Epithelial cell of proximal tubule (primary cell): ENCODE results near the gene N4BP3. TPM values are rescaled to one million over a fixed set of nuclear protein-coding genes. Genes with fewer than 3 reads are reported as not detected.

ENCODE experiments used
- DNase-seq: peaks from one replicate; pipeline ENCODE4 v3.0.0-alpha.2; 2011; ENCODE audit warnings: low read depth
- H3K4me3 ChIP-seq: 2 replicates; pipeline ENCODE4 v1.5.1; 2011; ENCODE audit warnings: low read depth, mild to moderate bottlenecking, low read length
- total RNA-seq: library from RNA; depleted of rRNA; stranded (reverse); fragments of >200 nt; gene quantifications from 2 replicates; pipeline ENCODE4 v1.2.3, GENCODE V29; 2015
- TF ChIP-seq, protein P1 (sequence below): conservative IDR thresholded peaks from 2 replicates; pipeline ENCODE4 v1.5.1; 2012; ENCODE audit warnings: low read depth, mild to moderate bottlenecking, low read length

The N4BP3 gene
- total RNA-seq, 1 donor from 2014 or later = 3.1 TPM

DNA sequence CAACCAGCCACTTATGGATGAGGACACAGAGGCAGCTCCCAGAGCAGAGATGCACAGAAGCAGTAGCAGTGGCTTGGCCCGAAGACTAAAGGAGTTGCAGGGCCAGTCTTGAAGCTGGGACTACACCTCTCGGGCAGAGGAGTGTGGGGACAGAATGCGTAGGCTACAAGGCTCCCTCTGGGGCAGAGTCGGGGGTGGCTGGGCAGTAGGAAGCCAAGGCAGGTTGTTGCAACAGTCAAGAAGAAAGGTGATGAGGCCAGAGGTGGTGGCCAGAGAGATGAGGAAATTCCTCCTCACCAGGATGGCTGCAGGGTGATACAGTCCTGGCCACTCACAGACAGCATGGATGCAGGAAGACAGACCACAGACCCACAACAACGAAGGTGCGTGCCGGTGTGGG is 4.9 kb upstream of the N4BP3 start:
- TF ChIP-seq, protein P1, sequence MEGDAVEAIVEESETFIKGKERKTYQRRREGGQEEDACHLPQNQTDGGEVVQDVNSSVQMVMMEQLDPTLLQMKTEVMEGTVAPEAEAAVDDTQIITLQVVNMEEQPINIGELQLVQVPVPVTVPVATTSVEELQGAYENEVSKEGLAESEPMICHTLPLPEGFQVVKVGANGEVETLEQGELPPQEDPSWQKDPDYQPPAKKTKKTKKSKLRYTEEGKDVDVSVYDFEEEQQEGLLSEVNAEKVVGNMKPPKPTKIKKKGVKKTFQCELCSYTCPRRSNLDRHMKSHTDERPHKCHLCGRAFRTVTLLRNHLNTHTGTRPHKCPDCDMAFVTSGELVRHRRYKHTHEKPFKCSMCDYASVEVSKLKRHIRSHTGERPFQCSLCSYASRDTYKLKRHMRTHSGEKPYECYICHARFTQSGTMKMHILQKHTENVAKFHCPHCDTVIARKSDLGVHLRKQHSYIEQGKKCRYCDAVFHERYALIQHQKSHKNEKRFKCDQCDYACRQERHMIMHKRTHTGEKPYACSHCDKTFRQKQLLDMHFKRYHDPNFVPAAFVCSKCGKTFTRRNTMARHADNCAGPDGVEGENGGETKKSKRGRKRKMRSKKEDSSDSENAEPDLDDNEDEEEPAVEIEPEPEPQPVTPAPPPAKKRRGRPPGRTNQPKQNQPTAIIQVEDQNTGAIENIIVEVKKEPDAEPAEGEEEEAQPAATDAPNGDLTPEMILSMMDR = no peak
- DNase-seq = no peak
- H3K4me3 ChIP-seq = no peak overlapping the region

DNA sequence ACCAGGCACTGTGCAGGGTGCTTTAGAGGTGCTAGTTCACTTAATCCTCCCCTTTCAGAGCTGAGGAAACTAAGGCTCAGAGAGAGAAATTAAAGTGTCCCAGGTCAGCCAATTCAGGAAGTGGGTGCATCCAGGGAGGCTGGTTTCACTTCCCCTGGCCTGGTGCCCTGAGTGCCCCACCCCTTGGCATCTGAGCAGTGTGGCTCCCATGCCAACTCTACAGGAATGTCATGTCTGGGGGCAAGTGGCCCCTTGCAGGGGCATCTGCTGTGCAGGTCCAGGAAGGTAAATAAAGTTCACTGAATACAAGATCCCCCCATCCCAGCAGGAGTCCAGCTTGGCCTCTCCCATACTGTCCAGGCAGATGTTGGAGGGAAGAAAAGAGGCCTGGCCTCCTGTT is 4.4 kb upstream of the N4BP3 start:
- H3K4me3 ChIP-seq = no peak overlapping the region
- TF ChIP-seq, protein P1 = no peak
- no peak for DNase-seq

DNA sequence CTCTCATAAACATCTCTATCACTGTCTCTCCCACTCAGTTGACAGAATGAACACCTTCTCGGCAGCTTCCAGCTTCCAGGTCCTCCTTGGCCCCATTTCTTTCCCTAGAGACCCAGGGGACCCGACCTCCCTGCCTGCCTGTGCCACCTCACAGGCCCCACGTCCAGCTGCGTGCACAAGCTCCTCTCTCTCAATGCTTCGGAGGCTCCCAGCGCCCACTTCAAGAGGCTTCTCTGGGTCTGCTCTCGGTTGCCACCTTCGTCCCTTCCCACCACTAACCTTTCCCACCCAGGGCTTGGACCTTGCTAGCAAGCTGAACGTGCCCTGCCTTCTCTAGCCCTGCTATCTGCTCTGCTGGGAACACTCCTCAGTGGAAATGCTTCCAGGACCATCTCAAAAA is 2.8 kb upstream of the N4BP3 start:
- no peak overlapping the region for H3K4me3 ChIP-seq
- no peak for DNase-seq
- TF ChIP-seq, protein P1 = no peak

DNA sequence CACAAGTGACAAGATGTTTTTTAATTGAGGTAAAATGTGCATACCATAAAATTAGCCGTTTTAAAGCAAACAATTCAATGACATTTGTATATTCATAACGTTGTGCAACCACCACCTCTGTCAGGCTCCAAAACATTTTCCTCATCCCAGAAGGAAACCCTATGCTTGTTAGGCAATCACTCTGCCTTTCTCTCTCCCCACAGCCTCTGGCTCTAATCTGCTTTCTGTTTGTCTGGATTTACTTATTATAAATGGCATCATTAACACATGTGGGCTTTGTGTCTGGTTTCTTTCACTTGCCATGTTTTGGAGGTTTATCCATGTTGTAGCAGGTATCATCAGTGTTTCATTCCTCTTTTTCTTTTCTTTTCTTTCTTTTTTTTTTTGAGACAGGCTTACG is 1.4 kb upstream of the N4BP3 start:
- TF ChIP-seq, protein P1 = no peak
- no peak overlapping the region for H3K4me3 ChIP-seq
- no peak for DNase-seq

DNA sequence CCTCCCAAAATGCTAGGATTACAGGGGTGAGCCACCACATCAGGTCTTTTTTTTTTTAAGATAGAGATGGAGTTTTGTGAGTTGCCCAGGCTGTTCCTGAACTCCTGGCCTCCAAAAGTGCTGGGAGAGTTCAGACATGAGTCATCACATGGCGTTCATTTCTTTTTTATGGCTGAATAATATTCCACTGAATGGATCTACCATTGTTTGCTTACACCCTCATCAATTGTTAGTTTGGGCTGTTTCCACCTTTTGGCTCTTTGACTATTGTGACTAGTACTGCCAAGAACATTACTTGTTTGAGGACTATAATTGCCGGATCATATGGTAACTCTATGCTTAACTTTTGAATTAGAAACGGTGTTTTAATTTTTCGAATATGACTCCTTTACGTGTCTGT is 787 bp upstream of the N4BP3 start:
- TF ChIP-seq, protein P1 = no peak
- DNase-seq = no peak
- H3K4me3 ChIP-seq = no peak overlapping the region

DNA sequence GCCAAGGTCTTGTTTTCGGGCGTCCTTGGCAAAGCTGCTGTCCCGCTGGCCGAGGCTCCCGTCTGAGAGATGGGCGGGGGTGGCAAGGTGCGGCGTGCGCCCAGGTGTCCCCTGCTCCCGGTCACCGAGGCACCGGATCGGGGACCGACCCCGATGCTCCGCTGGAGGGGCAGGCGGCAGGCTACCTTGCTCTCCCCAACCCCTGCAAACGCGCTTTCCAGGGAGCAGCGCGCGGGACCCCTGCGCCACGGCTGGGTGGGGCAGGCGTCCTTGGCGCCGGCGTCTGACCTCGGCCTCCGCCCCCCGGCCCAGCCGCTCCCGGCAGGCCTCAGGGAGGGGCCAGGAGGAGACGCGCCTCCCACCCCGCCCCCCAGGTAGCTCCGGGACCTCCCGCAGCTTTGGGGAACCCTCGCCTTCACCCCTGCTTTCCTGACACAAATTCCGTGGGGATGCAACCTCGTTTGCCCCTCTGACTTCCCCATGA is 551 bp downstream of the N4BP3 start:
- DNase-seq = no peak
- H3K4me3 ChIP-seq = peak overlapping the region; percentile 70
- TF ChIP-seq, protein P1 = no peak

DNA sequence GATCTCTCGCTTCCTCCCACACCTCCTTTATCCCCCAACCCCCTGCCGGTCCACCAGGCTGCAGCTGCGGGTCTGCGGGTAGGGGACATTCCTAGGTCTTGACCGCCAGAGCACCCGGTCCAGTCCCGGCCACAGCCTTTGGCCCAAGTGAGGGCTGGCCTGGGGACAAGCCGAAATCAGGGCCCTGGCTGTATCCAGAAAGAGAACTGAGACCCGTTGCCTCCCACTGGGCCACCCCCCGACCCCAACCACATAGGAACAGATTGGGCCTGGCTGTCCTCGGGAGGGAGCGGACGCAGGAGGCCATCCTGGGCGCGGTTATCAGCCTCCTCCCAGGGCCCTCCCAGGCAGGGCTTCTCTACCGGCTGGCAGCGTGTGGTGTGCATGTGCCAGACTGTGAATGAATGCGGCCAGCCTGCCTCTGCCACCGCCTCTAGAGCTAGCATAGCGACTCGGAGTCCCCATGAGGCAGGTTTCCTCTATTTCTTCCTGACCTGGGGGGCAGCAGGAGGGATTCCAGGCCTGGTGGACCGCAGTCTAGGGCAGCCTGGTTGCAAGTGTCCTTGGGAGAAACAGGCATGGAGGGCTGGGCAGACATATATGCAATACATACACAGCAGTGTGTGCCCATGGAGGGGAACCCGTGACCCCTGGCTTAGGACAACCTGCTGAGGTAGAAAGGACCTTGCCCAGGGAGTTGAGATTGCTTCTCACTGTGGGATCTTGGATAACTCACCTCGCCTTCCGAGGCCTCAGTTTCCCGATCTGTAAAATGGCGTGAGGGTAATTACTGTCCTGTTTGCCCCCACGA is 1.2 kb downstream of the N4BP3 start:
- TF ChIP-seq, protein P1 = no peak
- H3K4me3 ChIP-seq = peak overlapping the region; percentile 70
- no peak for DNase-seq
